Measurements from ENCODE around the gene RBPMS2.

GRCh38 chr15:64806509-64806908 lies 31.1 kb upstream of the RBPMS2 start:
- no peak for TF ChIP-seq ESRRA (IDR thresholded peaks at IDR 0.05; ENCODE audit: borderline replicate concordance, low read length)
- no peak for TF ChIP-seq CHD2 (IDR thresholded peaks at IDR 0.05; ENCODE audit: low read length, partially characterized antibody)
- TF ChIP-seq, protein P1, sequence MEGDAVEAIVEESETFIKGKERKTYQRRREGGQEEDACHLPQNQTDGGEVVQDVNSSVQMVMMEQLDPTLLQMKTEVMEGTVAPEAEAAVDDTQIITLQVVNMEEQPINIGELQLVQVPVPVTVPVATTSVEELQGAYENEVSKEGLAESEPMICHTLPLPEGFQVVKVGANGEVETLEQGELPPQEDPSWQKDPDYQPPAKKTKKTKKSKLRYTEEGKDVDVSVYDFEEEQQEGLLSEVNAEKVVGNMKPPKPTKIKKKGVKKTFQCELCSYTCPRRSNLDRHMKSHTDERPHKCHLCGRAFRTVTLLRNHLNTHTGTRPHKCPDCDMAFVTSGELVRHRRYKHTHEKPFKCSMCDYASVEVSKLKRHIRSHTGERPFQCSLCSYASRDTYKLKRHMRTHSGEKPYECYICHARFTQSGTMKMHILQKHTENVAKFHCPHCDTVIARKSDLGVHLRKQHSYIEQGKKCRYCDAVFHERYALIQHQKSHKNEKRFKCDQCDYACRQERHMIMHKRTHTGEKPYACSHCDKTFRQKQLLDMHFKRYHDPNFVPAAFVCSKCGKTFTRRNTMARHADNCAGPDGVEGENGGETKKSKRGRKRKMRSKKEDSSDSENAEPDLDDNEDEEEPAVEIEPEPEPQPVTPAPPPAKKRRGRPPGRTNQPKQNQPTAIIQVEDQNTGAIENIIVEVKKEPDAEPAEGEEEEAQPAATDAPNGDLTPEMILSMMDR (IDR thresholded peaks at IDR 0.05), result no peak
- no peak for TF ChIP-seq CEBPB (IDR thresholded peaks at IDR 0.05)
- no peak for TF ChIP-seq EP300 (IDR thresholded peaks at IDR 0.05)
